HEK293 (cell line): ENCODE data around the gene JPH3.

Source experiments
- BCL11B ChIP-seq: fragments of 450-650 bp; formaldehyde crosslinking; IDR thresholded peaks from 2 replicates; pipeline ENCODE4 v1.5.1; 2016; ENCODE audit warnings: low read depth, missing biosample characterization, missing genetic modification characterization
- CTCF ChIP-seq: fragments of 450-650 bp; formaldehyde crosslinking; IDR thresholded peaks from 2 replicates; pipeline ENCODE4 v1.5.1; 2016; ENCODE audit warnings: missing biosample characterization, missing genetic modification characterization
- ELK4 ChIP-seq: IDR thresholded peaks from 2 replicates; pipeline ENCODE4 v1.6.1; 2011; ENCODE audit warnings: mild to moderate bottlenecking, low read depth, low read length, borderline replicate concordance
- PRDM10 ChIP-seq: fragments of 450-650 bp; formaldehyde crosslinking; IDR thresholded peaks from 2 replicates; pipeline ENCODE4 v1.5.1; 2016; ENCODE audit warnings: missing biosample characterization, missing genetic modification characterization
- ZBTB1 ChIP-seq: fragments of 450-650 bp; formaldehyde crosslinking; IDR thresholded peaks from 2 replicates; pipeline ENCODE4 v1.5.1; 2016; ENCODE audit warnings: missing biosample characterization, missing genetic modification characterization
- ZBTB20 ChIP-seq: fragments of 450-650 bp; formaldehyde crosslinking; IDR thresholded peaks from 2 replicates; pipeline ENCODE4 v1.5.1; 2016; ENCODE audit warnings: missing biosample characterization, missing genetic modification characterization
- ZFP37 ChIP-seq: fragments of 450-650 bp; formaldehyde crosslinking; IDR thresholded peaks from 2 replicates; pipeline ENCODE4 v1.5.1; 2016; ENCODE audit warnings: missing biosample characterization, missing genetic modification characterization
- ZNF138 ChIP-seq: fragments of 450-650 bp; formaldehyde crosslinking; IDR thresholded peaks from 2 replicates; pipeline ENCODE4 v1.5.1; 2016; ENCODE audit warnings: missing biosample characterization, missing genetic modification characterization, borderline replicate concordance
- ZNF518A ChIP-seq: fragments of 450-650 bp; formaldehyde crosslinking; conservative IDR thresholded peaks from 2 replicates; pipeline ENCODE4 v1.5.1; 2016; ENCODE audit warnings: low read depth, missing biosample characterization, missing genetic modification characterization
- ZNF530 ChIP-seq: fragments of 450-650 bp; formaldehyde crosslinking; IDR thresholded peaks from 2 replicates; pipeline ENCODE4 v1.5.1; 2016; ENCODE audit warnings: low read depth, missing biosample characterization, missing genetic modification characterization
- ZNF560 ChIP-seq: fragments of 450-650 bp; formaldehyde crosslinking; IDR thresholded peaks from 2 replicates; pipeline ENCODE4 v1.5.1; 2017; ENCODE audit warnings: missing biosample characterization, missing genetic modification characterization, borderline replicate concordance
- ZNF623 ChIP-seq: fragments of 450-650 bp; formaldehyde crosslinking; IDR thresholded peaks from 2 replicates; pipeline ENCODE4 v1.5.1; 2016; ENCODE audit warnings: missing biosample characterization, missing genetic modification characterization
- ZNF654 ChIP-seq: fragments of 450-650 bp; formaldehyde crosslinking; IDR thresholded peaks from 2 replicates; pipeline ENCODE4 v1.5.1; 2016; ENCODE audit warnings: low read depth, missing biosample characterization, missing genetic modification characterization

- TF ChIP-seq ZBTB1 (tag by site-specific recombination) (no peak), ELK4 (no peak), ZNF560 (tag by site-specific recombination) (no peak), ZNF654 (tag by site-specific recombination) (no peak), ZNF138 (tag by site-specific recombination) (no peak), BCL11B (no peak), ZNF518A (tag by site-specific recombination) (no peak), ZFP37 (tag by site-specific recombination) (no peak), CTCF (no peak), ZBTB20 (tag by site-specific recombination) (no peak), ZNF623 (no peak), PRDM10 (tag by site-specific recombination) (no peak), ZNF530 (no peak)
These were observed 91.5 kb downstream of the JPH3 start for GRCh38 chr16:87693827-87694226.
